ENCODE results near the gene MFSD11.
"Not testable (repeated sequence)": the region's sequence is repeated elsewhere in the genome, so short reads cannot be mapped to it uniquely, and the experiment has no call there.

MFSD11 gene

GRCh38 chr17:76726776-76727718 lies 10.9 kb upstream of the MFSD11 start, which contains the start of gene METTL23:
Gene METTL23, plus strand, starts transcription at chr17:76726839. Its CDS starts 2,872 bp downstream, at chr17:76729711.
- peak; percentile 72 for DNase-seq

- no peak for DNase-seq
Measured at GRCh38 chr17:76727745-76728456, 10.0 kb upstream of the MFSD11 start.

- DNase-seq = not testable (repeated sequence)
Measured at GRCh38 chr17:76731800-76732733, 5.9 kb upstream of the MFSD11 start.

- no peak for DNase-seq
Measured at GRCh38 chr17:76732734-76733617, 4.9 kb upstream of the MFSD11 start.

GRCh38 chr17:76733618-76733957 lies 4.3 kb upstream of the MFSD11 start:
- DNase-seq = no peak

DNA sequence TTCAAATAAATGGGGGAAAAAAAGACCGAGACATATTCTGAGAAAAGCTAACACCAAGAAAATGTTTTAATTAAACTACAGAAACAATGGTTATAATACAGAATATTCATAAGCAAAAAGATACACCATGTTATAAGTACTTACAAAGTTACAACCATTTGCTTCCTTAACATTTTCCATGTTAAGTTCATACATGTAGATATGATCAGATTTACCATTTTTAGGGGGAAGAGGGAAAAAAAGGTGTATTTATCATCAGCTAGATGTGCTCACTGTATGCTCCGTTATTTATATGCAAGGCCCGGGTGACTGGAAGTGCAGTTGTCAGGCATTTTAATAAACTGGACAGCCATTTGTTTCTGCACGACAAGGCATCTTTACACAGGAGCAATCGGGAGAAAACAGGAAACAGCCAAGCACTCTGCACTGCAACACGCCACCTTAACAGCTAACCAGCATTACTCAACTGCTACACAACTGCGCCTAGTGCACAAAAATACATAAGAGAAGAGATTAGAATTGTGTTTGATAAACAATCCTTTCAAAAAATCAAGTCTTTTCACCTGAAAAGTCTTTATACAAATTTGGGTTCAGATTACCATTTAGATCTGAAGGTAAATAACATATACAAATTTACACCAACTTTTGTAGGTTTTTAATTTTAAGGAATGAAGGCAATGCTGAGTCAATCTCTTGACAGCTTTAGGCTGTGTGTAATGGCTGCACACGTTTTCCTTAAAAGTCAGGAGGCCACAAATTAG lies 3.7 kb upstream of the MFSD11 start:
- DNase-seq = no peak

GRCh38 chr17:76735006-76735405 lies 2.9 kb upstream of the MFSD11 start:
- DNase-seq = no peak

GRCh38 chr17:76735586-76736348 lies 2.2 kb upstream of the MFSD11 start:
- no peak for DNase-seq

DNA sequence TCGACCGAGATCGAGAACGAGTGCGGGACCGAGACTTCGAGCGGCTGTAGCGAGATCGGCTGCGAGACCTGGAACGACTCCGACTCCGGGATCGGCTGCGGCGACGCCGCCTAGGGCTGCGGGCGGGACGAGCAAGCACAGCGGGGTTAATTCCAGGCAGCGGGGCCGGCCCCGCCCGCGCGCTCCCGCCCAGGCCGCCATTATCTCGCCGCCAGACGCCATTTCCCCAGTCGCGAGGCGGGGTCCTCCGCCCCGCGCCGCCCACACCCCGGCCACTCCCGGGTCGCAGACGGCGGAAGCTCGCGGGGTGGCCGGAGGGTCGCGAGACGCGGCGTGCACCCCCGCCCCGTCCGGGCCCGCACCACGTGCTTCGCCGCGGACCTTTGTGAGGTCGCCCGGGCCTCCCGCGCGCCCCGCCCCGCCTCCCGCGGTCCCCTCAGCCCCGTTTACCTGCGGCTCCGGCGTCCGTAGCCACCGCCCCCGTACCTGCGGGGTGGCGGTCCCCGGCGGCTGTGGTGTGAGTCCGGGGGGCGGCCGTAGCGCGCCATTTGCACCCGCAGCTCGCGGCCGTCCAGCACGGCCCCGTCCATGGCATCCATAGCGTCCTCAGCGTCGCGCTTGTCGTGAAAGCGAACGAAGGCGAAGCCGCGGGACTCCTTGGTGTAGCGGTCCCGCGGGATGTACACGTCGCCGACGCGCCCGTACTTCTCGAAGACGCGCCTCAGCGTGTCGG lies 1.4 kb upstream of the MFSD11 start:
- DNase-seq = peak; percentile 69

DNA sequence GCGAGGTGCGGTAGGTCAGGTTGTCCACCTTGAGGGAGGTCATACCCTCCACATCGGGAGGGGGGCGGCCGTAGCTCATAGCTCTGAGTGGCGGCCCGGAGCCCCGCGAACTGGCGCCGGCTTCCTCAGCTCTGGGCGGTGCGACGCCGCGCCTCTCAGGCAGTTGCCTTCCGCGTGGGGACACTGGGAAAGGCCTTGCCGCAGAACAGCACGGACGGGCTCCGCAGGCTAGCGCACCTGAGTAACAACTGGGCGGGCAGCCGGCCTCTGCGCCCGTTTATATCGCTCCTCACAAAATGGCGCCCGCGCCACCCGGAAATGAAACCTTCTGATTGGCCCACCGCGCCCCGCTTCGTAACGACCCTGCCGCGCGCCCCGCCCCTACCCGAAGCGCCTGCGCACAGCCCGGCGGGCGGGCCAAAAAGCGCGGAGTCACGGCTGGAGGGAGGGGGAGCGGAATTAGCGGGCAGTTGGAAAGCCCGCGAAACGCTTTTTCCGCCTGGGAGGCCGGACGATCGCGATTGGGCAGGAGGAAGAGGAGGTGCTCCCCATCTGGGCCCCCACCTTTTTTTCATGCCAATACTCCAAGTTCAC lies 740 bp upstream of the MFSD11 start, which contains the start of gene SRSF2:
Gene SRSF2, minus strand, starts transcription at position 250 of the 594 bp plus-strand sequence. Its CDS starts 171 bp downstream, at position 79.
- DNase-seq = peak; percentile 97

DNA sequence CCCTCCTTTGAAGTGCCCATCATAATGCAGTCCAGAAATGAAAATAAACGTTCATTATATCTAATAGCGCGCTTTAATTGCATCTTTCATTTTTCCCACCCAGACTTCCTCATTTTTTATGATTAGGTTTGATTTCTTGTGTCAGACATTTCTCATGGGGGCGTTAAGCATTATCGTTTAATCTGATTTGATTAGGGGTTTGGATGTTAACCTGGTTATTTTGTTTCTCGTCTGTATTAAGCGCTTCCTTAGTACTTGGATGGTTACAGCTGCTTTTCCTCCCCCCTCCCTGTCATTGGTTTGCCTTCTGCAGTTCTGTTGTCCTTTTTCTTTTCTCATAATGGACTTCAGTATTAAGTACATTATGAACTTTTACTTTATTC lies 540 bp downstream of the MFSD11 start:
- no peak for DNase-seq

- DNase-seq = not testable (repeated sequence)
Measured at GRCh38 chr17:76739568-76740115, 1.7 kb downstream of the MFSD11 start.

DNA sequence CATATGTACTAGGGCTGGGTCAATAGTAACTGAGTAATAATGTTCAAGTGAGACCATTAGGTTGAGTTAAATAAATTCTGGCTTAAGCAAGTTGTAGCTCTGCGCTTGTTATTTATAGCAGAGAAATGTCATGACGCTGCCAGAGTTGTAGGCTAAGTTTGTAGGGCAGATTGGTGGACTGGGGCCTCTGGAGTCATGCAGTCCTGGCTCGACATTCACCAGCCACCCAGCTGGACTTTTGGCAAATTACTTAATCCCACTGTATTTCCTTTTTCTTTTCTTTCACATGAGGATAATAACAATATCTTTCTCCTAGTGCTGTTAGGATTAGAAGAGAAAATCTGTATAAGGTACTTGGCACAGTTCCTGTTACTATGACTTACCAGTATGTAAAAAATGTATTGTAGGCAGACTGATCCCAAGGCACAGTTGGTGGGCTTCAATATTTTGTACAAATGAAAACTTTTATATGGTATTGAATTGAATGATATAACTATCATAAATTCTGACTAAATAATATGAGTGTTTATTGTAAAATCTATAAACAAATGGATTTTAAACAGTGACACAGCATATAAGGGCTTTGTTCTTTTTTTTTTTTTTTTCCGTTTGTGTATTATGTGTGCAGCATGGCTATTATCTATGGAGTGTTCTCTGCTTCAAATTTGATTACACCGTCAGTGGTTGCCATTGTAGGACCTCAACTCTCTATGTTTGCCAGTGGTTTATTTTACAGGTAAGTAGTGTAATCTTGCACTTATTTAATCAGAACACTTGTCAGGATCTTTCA lies 2.6 kb downstream of the MFSD11 start:
- DNase-seq = no peak

DNA sequence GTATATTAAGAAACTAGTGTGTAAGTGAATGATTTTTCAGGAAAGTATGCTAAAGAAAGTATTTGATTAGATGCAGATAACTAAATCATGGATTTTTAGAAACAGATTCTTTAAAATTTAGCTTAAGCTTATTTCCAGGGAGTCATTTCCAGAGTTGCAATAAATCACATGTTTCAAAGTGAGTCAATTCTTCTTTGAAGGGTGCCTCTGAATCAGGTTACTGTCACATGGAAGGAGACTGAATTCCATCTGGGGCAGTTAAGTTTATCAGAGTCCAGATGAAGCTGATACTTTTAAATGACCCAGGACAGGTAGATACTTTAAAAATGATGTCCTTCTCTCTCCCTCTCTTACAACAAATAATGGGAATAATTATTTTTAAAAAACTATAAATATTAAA lies 5.0 kb downstream of the MFSD11 start:
- no peak for DNase-seq

DNA sequence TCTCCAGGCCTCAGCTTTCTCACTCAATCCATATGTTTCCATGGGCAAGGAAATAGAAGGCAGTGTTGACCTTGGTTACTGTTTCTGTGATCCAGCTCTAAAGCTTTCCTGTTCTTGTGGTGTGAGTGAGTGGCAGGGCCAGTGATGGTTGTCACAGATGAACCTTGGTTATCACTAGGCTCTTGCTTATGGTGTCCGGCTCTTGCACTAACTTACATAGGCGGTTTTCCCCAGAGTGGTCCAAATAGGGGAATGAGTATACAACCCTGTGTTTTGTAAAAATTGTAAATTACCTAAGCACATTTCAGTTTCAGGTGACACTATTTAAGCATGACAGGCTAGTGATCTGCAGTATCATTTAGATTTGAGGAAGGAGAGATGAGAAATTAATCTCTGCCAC lies 6.8 kb downstream of the MFSD11 start:
- DNase-seq = no peak

DNA sequence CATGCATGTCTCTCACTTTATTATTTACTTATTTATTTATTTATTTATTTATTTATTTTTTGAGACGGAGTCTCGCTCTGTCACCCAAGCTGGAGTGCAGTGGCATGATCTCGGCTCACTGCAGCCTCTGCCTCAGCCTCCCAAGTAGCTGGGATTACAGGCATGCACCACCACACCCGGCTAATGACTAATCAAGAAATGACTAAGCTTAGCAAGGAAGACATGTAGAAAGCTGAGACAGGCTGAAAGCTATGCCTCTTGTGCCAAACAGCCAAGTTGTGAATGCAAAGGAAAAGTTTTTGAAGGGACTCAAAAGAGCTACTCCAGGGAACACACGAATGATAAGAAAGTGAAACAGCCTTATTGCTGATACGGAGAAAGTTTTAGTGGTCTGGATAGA lies 7.9 kb downstream of the MFSD11 start:
- DNase-seq = not testable (repeated sequence)

- DNase-seq = no peak
Measured at GRCh38 chr17:76747716-76748363, 9.9 kb downstream of the MFSD11 start.

Measured in activated CD4-positive, alpha-beta T cell treated with anti-CD3 and anti-CD28 coated beads, Interleukin-2, amount 50 U/mL, for 1 hour (primary cell).